ENCODE measurements around the gene RNASEH2C.

DNA sequence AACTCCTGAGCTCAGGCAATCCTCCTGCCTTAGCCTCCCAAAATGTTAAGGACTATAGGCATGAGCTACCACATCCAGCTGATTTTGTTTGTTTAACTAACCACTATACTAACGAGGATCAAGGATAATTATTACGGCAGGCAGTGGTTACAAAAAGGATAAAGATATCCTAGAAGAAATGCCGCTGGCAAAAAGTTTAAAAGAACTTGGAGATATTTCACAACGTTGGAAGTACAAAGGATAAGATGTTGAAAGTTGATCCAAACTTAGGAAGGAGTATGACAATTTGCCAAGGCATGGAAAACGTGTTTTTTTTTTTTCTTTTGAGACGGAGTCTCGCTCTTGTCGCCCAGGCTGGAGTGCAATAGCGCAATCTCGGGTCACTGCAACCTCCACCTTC lies 46.8 kb upstream of the RNASEH2C start:
- TF ChIP-seq, protein P1, sequence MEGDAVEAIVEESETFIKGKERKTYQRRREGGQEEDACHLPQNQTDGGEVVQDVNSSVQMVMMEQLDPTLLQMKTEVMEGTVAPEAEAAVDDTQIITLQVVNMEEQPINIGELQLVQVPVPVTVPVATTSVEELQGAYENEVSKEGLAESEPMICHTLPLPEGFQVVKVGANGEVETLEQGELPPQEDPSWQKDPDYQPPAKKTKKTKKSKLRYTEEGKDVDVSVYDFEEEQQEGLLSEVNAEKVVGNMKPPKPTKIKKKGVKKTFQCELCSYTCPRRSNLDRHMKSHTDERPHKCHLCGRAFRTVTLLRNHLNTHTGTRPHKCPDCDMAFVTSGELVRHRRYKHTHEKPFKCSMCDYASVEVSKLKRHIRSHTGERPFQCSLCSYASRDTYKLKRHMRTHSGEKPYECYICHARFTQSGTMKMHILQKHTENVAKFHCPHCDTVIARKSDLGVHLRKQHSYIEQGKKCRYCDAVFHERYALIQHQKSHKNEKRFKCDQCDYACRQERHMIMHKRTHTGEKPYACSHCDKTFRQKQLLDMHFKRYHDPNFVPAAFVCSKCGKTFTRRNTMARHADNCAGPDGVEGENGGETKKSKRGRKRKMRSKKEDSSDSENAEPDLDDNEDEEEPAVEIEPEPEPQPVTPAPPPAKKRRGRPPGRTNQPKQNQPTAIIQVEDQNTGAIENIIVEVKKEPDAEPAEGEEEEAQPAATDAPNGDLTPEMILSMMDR (conservative IDR thresholded peaks at IDR 0.05; ENCODE audit: low read depth, low read length): no peak
- TF ChIP-seq EZH2 (IDR thresholded peaks at IDR 0.05; ENCODE audit: low read length, unreplicated experiment) (no peak), EZH2phosphoT487 (IDR thresholded peaks at IDR 0.05; ENCODE audit: borderline replicate concordance, low read length) (no peak)

All from PC-3 (cell line).